AG09319 (cell line): ENCODE results near the gene IQSEC2.
A peak's percentile ranks its signal among the peaks of the same experiment; 100 is the strongest.

Experiments
- DNase-seq: peaks from one replicate; pipeline ENCODE4 v3.0.0-alpha.2; 2010; ENCODE audit warnings: low read depth; ENCODE audit errors: extremely low read depth
- CTCF ChIP-seq: IDR thresholded peaks from 2 replicates; pipeline ENCODE4 v1.5.1; 2011; ENCODE audit warnings: low read depth, mild to moderate bottlenecking, inconsistent platforms, low read length, moderate library complexity

The IQSEC2 gene

GRCh38 chrX:53281321-53281822, at the start of gene IQSEC2:
Gene IQSEC2, minus strand, starts transcription at chrX:53281584.
- peak; percentile 52 for DNase-seq
- TF ChIP-seq CTCF, result no peak

GRCh38 chrX:53330331-53330730, 48.9 kb upstream of the IQSEC2 start:
- no peak for TF ChIP-seq CTCF
- DNase-seq, result no peak

- no peak for TF ChIP-seq CTCF
- DNase-seq, result no peak
These were observed 43.4 kb upstream of the IQSEC2 start for GRCh38 chrX:53324803-53325202.

GRCh38 chrX:53324085-53324484, 42.7 kb upstream of the IQSEC2 start:
- no peak for DNase-seq

GRCh38 chrX:53323196-53323595, 41.8 kb upstream of the IQSEC2 start:
- TF ChIP-seq CTCF, result no peak
- no peak for DNase-seq

More at GRCh38 chrX:53324085-53324484, 42.7 kb upstream of the IQSEC2 start:
- no peak for TF ChIP-seq CTCF

- no peak for DNase-seq
- no peak for TF ChIP-seq CTCF
These were observed 40.6 kb upstream of the IQSEC2 start for GRCh38 chrX:53321943-53322497.

- no peak for TF ChIP-seq CTCF
- no peak for DNase-seq
These were observed 40.0 kb upstream of the IQSEC2 start for GRCh38 chrX:53321230-53321942.
